Stromal cell of bone marrow (primary cell): Measurements from ENCODE around the gene ITIH5.

Experiments used
- DNase-seq: peaks from one replicate; pipeline ENCODE4 v3.0.0-alpha.2; 2012; ENCODE audit warnings: low read depth

The ITIH5 gene

GRCh38 chr10:7547206-7547605, 119.6 kb downstream of the ITIH5 start:
- DNase-seq: no peak

- no peak for DNase-seq
Observed at GRCh38 chr10:7546385-7546967, 120.3 kb downstream of the ITIH5 start.

GRCh38 chr10:7545792-7546191, 121.0 kb downstream of the ITIH5 start:
- DNase-seq: no peak

DNA sequence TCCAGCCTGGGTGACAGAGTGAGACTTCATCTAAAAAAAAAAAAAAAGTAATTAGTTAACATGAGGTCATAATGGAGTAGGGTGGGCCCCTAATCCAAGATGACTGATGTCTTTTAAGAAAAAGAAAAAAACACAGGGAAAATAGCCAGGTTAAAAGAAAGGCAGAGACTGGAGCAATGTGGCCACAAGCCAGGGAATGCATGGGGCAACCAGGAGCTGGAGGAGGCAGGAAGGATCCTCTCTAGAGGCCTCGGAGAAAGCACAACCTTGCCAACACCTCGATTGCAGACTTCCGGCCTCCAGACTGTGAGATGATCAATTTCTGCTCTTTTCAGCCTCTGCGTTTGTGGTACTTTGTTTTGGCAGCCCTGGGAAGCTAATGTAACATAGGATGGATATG, 121.5 kb downstream of the ITIH5 start:
- DNase-seq: no peak

DNA sequence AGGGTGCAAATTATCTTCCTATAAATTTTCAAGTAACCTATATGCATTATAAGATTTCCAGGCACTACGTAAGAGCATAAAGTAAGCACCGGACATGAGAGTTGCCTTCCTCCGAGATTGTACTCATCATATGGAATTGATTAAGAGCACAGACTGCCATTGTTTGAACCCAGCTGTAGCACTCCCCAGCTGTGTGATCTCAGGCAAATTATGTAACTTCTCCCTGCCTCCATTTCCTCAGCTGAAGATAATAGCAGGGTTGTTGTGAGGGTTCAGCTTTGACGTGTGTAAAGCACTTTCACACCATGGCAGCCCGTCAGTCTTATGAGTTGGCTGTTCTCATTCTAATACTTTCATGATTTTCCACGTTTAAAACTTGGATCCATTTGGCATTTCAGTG, 122.6 kb downstream of the ITIH5 start:
- no peak for DNase-seq

DNA sequence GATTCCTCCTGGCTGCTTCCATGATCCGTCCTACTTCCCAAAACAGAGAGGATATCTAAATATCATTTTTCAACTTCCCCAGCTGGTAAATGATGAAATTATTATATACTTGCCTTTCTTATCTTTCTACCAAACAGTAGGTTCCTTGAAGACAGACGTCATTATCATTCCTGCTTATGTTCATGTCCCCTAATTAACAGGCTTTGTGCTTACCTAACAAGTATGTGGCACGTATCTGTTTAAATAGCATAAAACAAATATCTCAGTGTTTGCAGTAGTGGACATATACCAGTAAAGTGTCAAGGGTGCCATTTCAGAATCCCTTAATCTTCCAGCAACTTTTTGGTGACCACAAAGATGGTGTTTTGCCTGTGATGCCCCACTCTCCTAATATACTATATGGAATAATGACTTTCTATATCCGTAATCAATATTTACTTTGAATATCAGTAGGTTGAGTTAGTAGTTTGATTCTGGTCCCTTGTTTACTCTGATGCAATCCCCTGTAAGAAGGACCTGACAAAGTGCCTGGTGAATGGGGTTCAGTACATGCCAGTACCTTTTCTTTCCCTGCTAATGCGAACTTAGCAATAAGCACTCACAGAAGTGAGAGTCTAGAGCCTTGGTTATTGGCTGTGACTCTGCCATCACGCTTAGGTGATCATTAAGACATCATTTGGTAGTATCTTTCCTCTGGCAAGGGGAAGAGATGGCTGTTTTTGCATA, 124.4 kb downstream of the ITIH5 start:
- no peak for DNase-seq

DNA sequence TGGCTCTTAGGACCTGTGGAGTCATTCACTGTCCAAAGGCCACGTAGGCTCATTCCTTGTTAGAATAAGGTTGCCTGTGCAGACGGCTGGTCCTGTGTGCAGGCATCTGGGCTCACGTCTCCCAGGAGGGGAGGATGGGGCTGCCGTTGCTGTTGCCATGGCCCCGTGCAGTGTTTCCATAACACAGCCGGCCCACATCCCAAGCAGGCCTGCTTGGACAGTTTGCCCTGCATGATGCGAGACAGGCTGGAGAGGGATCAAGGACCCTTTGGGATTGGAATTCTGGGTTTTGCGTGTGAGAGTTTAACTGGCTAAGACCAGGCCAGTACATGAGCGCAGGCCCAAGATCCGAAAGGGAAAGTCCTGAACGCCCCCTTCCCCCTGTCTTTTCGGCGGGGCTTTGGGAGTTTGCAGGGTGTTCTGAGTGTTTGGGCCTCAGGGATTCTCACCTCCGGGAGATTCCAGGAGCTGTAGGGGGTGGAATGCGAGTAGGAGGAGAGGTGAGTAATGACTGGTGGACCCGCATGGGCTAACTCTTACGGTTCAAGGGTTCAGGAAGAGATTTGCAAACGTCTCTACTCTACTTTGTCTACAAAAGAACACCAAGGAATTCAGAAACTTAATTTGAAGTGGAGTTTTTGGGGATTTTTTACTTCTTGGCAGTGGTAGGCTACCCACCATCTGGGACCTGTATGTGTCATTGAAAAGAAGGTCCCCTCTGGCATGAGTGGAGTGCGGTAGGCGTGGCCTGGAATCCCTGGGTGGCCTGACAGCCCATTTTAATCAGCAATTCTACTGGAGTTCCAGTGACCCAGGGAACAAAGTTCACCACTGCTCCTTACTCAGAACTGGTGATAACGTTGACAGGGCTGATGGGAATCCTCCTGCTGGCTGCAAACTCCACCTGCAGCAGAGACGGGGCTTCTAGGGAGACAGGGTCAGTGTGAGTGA, 125.4 kb downstream of the ITIH5 start:
- no peak for DNase-seq

DNA sequence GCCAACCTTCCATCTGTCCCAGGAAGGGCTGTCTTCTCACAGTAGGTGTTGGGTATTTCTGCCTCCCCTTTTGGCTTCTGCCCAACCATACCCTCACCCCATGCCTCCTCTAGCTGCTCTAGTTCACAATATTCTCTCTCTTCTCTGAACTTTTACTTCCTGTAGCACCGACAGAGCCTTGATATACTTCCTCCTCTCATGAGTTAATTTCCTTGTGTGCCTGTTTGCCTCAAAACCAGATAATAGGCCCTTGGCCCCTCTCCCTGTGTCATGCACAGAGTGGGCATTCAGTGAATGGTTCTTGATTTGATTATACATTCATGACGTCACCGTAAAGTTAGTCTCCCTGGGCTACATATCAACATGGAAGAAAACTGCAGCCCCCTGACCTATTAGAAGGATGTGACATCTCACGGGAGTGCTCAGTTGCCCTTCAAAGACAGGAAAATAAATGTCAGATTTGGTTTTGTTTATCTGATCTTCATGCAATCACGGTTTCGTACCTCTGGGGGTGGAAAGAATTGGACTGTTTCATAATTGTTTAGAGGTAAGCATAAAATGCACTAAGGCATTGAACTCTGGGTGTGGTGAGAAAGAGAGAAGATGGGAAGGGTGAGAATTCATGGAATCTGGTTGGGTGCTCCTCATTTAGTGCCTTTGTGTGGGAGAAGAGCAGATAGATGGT, 127.7 kb downstream of the ITIH5 start:
- no peak for DNase-seq

DNA sequence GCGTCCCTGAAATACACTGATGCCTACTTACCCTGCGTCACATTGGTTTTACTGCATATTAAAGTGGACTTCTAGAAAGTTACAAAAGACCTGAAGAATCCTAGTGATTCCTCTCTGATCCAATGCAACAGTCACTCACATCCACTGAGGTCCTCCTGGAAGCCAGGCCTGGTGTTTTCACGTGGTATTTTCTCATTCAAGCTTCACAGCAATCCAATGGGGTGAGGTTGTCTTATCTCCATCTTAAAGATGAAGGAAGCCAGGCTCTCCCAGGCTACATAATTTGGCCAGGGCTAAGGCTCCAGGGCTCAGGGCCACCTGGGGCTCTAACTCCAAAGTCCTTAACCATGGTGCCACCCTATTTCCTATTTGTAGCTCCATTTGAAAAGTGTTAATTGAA, 129.6 kb downstream of the ITIH5 start:
- no peak for DNase-seq

DNA sequence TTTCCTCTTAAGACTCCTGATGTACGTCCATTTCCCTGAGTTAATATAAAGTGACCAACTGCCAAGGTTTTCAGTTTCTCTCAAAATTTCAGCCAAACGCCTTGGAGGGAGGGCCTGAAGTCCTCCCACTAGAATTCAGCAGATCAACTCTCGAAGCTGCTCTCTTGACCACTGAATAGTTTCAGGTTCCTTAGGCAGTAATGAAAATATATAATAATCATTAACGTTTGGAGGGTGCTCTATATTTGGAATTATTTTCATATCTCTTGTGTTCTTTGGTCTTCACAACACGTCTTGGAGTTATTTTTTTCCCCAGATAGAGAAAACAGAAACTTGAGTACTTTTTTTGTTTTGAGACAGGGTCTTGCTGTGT, 132.3 kb downstream of the ITIH5 start:
- DNase-seq: no peak

DNA sequence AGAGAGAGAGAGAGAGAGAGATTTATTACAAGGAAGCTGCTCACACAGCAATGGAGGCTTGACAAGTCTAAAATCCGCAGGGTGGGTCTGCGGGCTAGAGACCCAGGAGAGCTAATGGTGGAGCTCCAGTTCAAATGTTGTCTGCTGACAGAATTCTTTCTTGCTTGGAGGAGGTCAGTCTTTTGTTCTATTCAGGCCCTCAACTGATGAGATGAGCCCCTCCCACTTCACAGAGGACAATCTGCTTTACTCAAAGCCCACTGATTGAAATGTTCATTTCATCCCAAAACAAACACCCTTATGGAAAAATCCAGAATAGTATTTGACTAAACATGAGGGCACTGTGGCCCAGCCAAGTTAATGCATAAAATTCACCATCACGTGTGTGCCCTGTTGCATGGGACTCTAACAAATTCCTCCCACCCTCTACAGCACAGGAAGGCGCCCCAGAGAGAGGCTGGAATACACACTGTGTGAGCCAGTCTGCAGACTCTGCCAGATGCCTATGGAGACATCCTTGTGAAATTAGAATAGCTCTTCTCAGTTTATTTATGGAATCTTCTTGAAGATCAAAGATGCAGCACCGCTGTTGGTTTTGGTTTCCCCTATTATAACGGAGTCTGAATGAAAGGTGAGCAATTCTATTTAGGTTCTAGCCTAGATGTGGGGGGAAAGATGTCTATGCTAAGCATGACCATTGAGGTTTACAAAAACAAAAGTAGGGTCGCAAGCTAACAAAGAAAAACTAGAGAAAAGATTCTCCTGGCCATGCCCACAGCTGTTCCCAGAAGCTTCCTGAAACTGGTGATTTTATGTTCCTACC, 132.9 kb downstream of the ITIH5 start:
- DNase-seq: no peak

DNA sequence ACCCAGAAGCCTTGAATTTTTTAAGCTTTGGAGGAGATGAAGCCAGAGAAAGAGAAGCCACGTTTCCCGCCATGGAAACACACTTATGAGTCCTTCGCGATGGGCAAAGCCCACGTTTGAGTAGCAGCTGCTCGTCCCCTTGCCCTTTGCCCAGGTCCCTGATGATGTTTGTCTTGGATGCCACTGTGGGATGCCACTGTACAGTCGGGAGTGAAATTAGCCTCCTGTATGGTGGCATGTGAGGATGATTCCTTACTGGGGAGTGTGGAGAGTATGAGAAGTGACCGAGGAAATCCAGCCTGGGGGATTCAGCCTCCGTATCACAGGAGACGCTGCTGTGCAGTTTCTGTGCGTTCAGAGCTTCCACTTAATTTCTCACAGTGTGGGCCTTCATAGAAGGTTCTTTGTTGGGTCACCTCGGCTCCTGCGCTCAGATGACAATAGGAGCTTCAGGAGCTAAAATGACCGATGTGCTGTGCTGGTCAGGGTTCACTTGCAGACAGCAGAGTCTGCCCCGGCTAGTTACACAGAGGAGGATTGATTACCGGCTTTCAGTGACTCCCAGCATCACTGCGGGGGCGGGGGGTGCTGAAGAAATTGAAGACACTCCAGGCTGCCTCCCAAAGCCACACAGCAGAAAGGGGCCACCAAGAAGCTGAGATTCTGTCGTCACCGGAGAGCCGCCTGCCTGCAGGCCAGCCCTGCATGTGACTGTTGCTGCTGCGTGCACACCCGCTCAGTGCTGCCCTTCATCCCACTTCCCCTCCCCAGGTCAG, 133.9 kb downstream of the ITIH5 start:
- DNase-seq: no peak

GRCh38 chr10:7529638-7530037, 137.1 kb downstream of the ITIH5 start:
- no peak for DNase-seq

DNA sequence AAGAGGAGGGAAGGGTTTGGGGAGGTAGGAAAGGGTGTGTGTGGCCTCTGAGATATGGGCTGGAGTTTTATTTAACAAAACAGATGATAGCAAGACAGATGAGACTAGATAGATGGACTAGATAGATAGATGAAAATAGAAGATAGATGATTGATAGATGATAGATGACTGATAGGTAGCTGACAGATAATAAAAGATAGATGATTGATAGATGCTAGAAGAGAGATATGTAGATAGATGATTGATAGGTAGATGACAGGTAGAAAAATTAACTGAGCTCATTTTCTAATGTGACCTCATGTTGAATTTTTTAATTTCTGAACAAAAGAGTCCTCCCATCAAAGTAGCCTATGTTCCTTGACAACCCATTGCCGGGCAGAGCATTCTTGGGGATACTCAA, 139.3 kb downstream of the ITIH5 start:
- no peak for DNase-seq

- DNase-seq: no peak
Observed at GRCh38 chr10:7526017-7526400, 140.8 kb downstream of the ITIH5 start.

DNA sequence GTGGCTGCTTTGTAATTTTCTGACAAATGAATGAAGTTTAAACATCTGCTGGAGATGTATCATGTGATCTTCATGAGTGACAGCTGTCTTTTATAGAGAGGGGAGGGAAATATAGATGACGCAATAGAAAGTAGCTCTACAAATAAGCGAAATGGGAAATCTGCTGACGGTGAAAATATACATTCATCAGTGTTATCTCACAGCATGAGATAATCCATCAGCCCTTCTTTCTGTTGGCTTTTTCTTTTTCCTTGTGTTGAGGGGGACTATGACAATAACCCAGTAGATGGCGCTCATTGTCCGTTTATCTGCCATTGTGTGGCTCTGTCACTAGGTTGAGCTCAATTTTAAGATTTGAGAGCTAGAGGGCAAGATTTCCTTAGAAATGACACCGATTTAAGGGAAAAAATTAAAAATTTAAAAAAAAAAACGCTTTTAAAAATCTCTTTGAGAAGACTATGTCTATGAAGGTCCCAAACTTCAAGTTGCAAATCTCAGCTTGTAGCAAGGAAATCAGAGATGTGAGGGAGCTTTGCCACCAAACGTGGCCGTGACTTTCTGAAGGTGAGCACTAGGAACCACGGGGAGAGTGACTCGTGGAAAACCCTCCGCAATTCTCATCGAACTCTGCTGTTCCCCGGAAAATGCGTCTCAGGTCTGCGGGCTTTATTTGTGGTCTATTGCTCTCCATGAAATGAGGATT, 141.3 kb downstream of the ITIH5 start:
- peak; percentile 59 for DNase-seq

DNA sequence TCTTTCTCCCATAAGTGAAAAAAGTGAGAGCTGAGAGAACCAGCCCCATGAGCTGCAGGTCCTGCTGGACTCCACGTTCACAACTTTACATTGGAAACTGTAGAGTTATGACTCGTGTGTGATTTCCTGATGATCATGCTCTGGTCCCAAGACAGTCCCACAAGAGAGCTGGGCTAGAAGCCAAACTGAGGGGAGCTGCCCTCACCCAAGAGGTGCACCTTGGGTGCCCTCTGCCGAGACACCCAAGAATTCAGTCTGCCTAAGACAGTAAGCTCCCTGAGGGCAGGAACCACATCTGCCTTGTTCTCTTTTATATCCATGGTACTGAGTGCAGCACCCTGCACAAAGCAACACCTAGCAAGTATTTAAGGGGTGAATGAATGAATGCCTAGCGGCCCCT, 143.1 kb downstream of the ITIH5 start:
- DNase-seq: no peak

GRCh38 chr10:7520507-7521485, 146.0 kb downstream of the ITIH5 start:
- no peak for DNase-seq

- no peak for DNase-seq
Observed at GRCh38 chr10:7519351-7519750, 147.4 kb downstream of the ITIH5 start.
